HG03045 (cell line): ENCODE data around the gene CRLF2.
"Not testable (repeated sequence)": the region's sequence is repeated elsewhere in the genome, so short reads cannot be mapped to it uniquely, and the experiment has no call there.

ENCODE experiments used
- ATAC-seq: cut with Tn5 transposase; IDR thresholded peaks from one replicate; pipeline ENCODE4 v1.9.1; 2021; ENCODE audit warnings: mild to moderate bottlenecking, moderate library complexity; ENCODE audit not compliant: unreplicated experiment

The CRLF2 gene

GRCh38 chrX:1170243-1170642 is 42.2 kb downstream of the CRLF2 start:
- no peak for ATAC-seq

GRCh38 chrX:1169189-1169588 is 43.3 kb downstream of the CRLF2 start:
- no peak for ATAC-seq

- no peak for ATAC-seq
Observed at GRCh38 chrX:1167918-1168481, 44.4 kb downstream of the CRLF2 start.

GRCh38 chrX:1167466-1167865 is 45.0 kb downstream of the CRLF2 start:
- ATAC-seq, result no peak

GRCh38 chrX:1165535-1166196 is 46.8 kb downstream of the CRLF2 start:
- no peak for ATAC-seq

GRCh38 chrX:1164322-1165288 is 47.8 kb downstream of the CRLF2 start:
- no peak for ATAC-seq

GRCh38 chrX:1163231-1163630 is 49.2 kb downstream of the CRLF2 start:
- no peak for ATAC-seq

GRCh38 chrX:1162119-1162916 is 50.1 kb downstream of the CRLF2 start:
- no peak for ATAC-seq

GRCh38 chrX:1159548-1159947 is 52.9 kb downstream of the CRLF2 start:
- ATAC-seq, result no peak

GRCh38 chrX:1156681-1157455 is 55.6 kb downstream of the CRLF2 start:
- ATAC-seq, result not testable (repeated sequence)

GRCh38 chrX:1153940-1154339 is 58.5 kb downstream of the CRLF2 start:
- ATAC-seq, result no peak

- ATAC-seq, result no peak
Observed at GRCh38 chrX:1152090-1152489, 60.4 kb downstream of the CRLF2 start.

- ATAC-seq, result no peak
Observed at GRCh38 chrX:1151378-1152077, 60.9 kb downstream of the CRLF2 start.

- no peak for ATAC-seq
Observed at GRCh38 chrX:1150569-1151347, 61.7 kb downstream of the CRLF2 start.

- no peak for ATAC-seq
Observed at GRCh38 chrX:1147611-1148515, 64.6 kb downstream of the CRLF2 start.

- ATAC-seq, result no peak
Observed at GRCh38 chrX:1144293-1144692, 68.2 kb downstream of the CRLF2 start.
